ENCODE measurements around the gene SEBOX. TPM values are rescaled to one million over a fixed set of nuclear protein-coding genes. Genes with fewer than 3 reads are reported as not detected.

The SEBOX gene
- total RNA-seq, 4 donors from 2014 or later, result not detected

- DNase-seq, result no peak
- H3K36me3 ChIP-seq, result no peaks in the 10 kb centered on the region
- H3K27me3 ChIP-seq, result no peaks in the 10 kb centered on the region
- no peaks in the 10 kb centered on the region for H3K9me3 ChIP-seq
- H3K4me1 ChIP-seq, result peaks cover 5 to 6% of the 10 kb centered on the region in 2 donors
- H3K27ac ChIP-seq, result no peak overlapping the region
- intact Hi-C loops (cut with DNase I; ENCODE audit: low total_unique reads), result no loop called here
- no peak for TF ChIP-seq CTCF (IDR thresholded peaks at IDR 0.05)
- no peak for TF ChIP-seq POLR2A (IDR thresholded peaks at IDR 0.05)
- H3K4me3 ChIP-seq, result no peak overlapping the region
Measured at GRCh38 chr17:28331891-28332420, 33.0 kb downstream of the SEBOX start.

GRCh38 chr17:28330671-28331070, 34.3 kb downstream of the SEBOX start:
- intact Hi-C loops (cut with DNase I; ENCODE audit: low total_unique reads), result no loop called here
- Histone ChIP-seq H3K27me3 (no peaks in the 10 kb centered on the region), H3K9me3 (no peaks in the 10 kb centered on the region), H3K4me1 (no peaks in the 10 kb centered on the region), H3K27ac (no peak overlapping the region), H3K4me3 (no peak overlapping the region), H3K36me3 (no peaks in the 10 kb centered on the region)
- TF ChIP-seq CTCF (IDR thresholded peaks at IDR 0.05) (no peak), POLR2A (IDR thresholded peaks at IDR 0.05) (no peak)
- no peak for DNase-seq

- H3K36me3 ChIP-seq, result no peaks in the 10 kb centered on the region
- intact Hi-C loops (cut with DNase I; ENCODE audit: low total_unique reads), result no loop called here
Measured at GRCh38 chr17:28328325-28328724, 36.7 kb downstream of the SEBOX start.

GRCh38 chr17:28327709-28328108, 37.3 kb downstream of the SEBOX start:
- no peak for TF ChIP-seq CTCF (IDR thresholded peaks at IDR 0.05)
- no peak for TF ChIP-seq POLR2A (IDR thresholded peaks at IDR 0.05)
- Histone ChIP-seq H3K36me3 (no peaks in the 10 kb centered on the region), H3K27ac (no peak overlapping the region), H3K9me3 (no peaks in the 10 kb centered on the region), H3K27me3 (no peaks in the 10 kb centered on the region), H3K4me1 (no peaks in the 10 kb centered on the region), H3K4me3 (no peak overlapping the region)
- intact Hi-C loops (cut with DNase I; ENCODE audit: low total_unique reads), result no loop called here
- no peak for DNase-seq

More at GRCh38 chr17:28328325-28328724, 36.7 kb downstream of the SEBOX start:
- Histone ChIP-seq H3K9me3 (no peaks in the 10 kb centered on the region), H3K27me3 (no peaks in the 10 kb centered on the region), H3K4me3 (no peak overlapping the region), H3K4me1 (no peaks in the 10 kb centered on the region), H3K27ac (no peak overlapping the region)
- DNase-seq, result no peak
- TF ChIP-seq CTCF (IDR thresholded peaks at IDR 0.05), result no peak
- TF ChIP-seq POLR2A (IDR thresholded peaks at IDR 0.05), result no peak

GRCh38 chr17:28327031-28327607, 37.9 kb downstream of the SEBOX start:
- no peak for DNase-seq
- H3K4me3 ChIP-seq, result no peak overlapping the region
- no peaks in the 10 kb centered on the region for H3K9me3 ChIP-seq
- no peak overlapping the region for H3K27ac ChIP-seq
- H3K4me1 ChIP-seq, result no peaks in the 10 kb centered on the region
- TF ChIP-seq POLR2A (IDR thresholded peaks at IDR 0.05), result no peak
- TF ChIP-seq CTCF (IDR thresholded peaks at IDR 0.05), result no peak
- no peaks in the 10 kb centered on the region for H3K36me3 ChIP-seq
- intact Hi-C loops (cut with DNase I; ENCODE audit: low total_unique reads), result no loop called here
- H3K27me3 ChIP-seq, result no peaks in the 10 kb centered on the region

Data from uterus (tissue), 4 donors.